LNCAP (cell line): Measurements from ENCODE around the gene NLRP6.

Experiments used
- TF ChIP-seq, protein P1 (sequence below): fragments of 450-650 bp; IDR thresholded peaks from 2 replicates; pipeline ENCODE4 v1.5.1; 2017; ENCODE audit warnings: mild to moderate bottlenecking

NLRP6 gene

DNA sequence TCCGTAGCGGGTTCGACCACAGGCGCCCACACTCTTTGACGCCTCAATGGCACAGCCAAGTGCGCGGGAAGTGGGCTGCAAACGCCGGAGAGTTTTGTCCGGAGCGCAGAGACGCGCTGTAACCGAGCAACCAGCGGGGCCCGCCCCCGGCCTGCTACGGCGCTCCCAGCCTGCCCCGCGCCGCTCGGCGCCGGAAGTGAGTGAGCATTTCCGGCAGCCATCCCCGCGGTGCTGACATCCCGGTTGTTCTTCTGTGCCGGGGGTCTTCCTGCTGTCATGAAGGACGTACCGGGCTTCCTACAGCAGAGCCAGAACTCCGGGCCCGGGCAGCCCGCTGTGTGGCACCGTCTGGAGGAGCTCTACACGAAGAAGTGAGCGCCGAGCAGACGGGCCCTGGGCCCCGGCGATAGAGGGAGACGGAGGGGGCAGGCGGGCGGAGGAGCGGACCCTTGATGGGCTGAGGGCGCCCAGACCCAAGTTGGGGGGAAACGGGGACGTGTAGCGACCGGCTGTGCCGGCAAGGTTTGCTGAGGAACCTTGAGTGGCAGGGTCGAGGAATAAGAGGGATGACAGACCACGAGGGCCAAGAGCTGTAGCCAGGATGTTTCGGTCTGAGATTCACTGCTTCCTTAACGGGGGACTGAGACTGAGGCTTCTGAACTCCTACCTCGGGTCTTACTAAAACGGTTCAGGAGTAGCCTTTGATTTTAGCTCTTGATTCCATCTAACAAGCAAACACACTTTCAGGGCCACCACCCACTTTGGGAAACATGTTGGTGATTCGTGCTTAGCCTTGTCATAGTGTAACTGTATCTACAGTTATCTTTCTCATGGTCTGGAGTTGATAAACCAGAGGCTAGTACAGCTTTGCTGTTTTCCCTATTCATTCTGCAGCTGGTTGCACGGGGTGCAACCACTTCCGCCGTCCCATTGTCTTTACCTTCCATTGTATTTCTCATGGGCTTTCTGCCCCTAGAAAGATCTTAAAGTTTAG lies 41.1 kb upstream of the NLRP6 start, which contains the start of gene PSMD13:
Gene PSMD13, plus strand, starts transcription at position 203 of the 994 bp plus-strand sequence. Its CDS starts 74 bp downstream, at position 277.
- TF ChIP-seq, protein P1, sequence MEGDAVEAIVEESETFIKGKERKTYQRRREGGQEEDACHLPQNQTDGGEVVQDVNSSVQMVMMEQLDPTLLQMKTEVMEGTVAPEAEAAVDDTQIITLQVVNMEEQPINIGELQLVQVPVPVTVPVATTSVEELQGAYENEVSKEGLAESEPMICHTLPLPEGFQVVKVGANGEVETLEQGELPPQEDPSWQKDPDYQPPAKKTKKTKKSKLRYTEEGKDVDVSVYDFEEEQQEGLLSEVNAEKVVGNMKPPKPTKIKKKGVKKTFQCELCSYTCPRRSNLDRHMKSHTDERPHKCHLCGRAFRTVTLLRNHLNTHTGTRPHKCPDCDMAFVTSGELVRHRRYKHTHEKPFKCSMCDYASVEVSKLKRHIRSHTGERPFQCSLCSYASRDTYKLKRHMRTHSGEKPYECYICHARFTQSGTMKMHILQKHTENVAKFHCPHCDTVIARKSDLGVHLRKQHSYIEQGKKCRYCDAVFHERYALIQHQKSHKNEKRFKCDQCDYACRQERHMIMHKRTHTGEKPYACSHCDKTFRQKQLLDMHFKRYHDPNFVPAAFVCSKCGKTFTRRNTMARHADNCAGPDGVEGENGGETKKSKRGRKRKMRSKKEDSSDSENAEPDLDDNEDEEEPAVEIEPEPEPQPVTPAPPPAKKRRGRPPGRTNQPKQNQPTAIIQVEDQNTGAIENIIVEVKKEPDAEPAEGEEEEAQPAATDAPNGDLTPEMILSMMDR, result no peak

DNA sequence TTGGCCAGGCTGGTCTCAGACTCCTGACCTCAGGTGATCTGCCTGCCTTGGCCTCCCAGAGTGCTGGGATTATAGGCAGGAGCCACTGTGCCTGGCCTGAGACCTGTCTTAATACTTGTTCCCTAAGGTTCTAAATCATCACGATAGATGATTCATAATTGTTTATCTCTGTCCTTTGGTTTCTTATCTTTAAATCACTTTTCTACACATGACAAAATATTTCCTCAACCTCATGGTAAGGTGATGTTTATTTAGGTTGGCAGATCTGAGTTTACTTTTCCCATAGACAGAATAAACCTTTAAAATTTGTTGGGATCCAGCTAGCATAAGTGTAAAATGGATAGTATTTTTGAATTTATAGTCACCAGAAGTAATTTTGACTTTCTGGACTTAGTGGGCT lies 37.9 kb upstream of the NLRP6 start:
- TF ChIP-seq, protein P1, result no peak

DNA sequence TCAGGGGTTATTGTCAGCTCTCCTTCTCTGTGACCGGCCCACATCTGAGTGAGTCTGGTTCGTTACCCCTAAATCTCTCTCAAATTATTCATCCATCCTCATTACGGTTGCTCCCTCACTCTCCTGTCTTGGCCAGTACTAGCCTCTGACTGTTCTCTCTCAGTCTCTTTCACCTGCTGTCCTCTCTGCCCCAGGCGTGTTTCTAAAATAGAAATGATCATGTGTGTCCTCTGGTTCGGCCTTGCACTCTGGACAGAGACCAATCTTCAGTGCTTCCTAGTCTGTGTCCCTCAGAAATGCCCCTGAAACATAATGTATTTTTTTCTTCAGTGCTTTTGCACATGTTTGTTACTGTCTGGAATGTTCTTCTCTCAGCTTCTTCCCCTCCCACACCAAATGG lies 36.6 kb upstream of the NLRP6 start:
- TF ChIP-seq, protein P1, result no peak

DNA sequence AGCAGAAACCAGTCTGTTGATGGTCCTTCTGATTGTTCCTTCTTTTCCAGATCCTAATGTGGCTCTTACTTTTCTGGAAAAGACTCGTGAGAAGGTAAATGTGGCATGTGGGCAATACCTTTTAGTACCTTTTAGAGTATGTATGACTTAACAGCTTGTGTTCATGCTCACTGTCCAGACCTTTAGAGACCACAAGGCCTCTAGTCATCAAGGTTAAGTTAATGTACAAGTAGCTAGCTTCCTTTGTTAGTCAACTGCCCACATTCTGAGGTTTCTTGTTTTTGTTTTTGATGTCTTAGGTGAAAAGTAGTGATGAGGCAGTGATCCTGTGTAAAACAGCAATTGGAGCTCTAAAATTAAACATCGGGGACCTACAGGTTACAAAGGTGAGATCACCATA lies 33.8 kb upstream of the NLRP6 start:
- TF ChIP-seq, protein P1, result no peak

DNA sequence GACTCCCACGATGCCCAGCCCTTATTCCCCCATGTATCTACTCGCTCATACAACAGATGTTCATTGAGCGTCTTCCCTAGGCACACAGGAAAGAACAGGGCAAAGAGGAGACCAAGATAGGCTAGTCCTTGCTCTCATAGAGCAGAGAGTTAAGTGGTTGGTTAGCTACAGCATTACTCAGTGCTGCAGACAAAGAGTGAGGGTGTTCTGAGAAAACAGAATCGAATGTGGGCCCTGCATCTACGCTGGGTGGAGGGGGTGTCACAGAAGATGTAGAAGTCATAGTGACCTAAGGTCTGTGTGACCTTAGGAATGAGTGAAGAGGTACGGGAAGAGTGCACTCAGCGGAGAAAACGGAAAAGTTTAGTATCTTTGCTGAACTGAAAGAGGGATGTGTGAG lies 29.1 kb upstream of the NLRP6 start:
- TF ChIP-seq, protein P1, result no peak

DNA sequence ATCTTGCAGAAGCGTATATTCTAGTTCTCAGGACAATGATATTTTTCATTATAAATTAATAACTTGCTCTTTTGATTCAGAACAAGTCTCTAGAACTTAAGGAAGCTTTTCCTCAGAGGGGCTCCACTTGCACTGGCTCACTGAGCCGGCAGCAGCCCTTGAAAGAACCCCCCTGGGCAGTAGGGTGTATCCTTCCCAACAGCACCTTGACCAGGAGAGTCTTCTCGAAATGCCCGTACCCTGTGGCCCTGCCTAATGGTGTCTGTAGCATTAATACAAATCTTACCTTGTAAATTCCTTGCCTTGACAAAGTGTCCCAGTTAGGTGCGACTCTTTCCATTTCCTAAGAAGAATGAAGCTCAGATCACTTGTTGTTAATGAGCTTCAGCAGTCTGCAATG lies 27.9 kb upstream of the NLRP6 start:
- TF ChIP-seq, protein P1, result no peak

DNA sequence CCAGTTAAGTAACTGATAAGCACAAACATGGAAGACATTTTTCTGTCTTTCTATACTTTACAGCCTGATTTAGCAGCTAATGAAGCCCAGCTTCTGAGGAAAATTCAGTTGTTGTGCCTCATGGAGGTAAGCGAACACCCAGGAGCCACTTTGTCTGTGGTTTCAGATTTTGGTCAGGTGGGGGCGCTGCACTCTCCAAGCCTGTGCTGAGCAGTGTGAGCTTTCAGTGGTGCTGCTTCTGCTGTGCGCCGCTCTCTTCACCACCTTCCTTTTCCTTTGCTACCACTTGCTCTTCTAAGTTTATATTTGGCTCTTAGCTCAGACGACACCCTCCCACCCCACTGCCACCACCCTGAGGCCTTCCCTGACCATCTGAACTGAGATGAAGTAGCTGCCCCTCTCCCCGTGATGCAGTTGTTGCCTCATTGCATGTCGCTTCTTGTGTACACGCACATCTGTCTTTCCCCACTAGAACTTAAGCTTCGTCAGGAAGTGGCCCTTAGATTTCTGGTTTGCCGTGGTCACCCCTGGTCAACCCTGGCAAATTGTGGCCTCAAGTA lies 27.4 kb upstream of the NLRP6 start:
- TF ChIP-seq, protein P1, result peak; percentile 64
